ENCODE measurements around the gene CA5B. TPM values are rescaled to one million over a fixed set of nuclear protein-coding genes. Genes with fewer than 3 reads are reported as not detected.
A peak's percentile ranks its signal among the peaks of the same experiment; 100 is the strongest.
"Not testable (repeated sequence)": the region's sequence is repeated elsewhere in the genome, so short reads cannot be mapped to it uniquely, and the experiment has no call there.

CA5B gene
- polyA plus RNA-seq (ENCODE audit: insufficient read length in 3 of 3) = 10 to 100 TPM in 1 of 3 donors, 1 to 10 TPM in 2; 6.6 to 12.3 (median 8.3) TPM
- long read RNA-seq, donor 1 = 0 reads
- long read RNA-seq, donor 2 = 0 reads
- long read RNA-seq, donor 3, full-length matches to known transcripts = 1 of 1 reads
- long read RNA-seq, donor 3, partial matches to known transcripts = 0 of 1 reads
- long read RNA-seq, donor 3, other reads (novel, unspliced or antisense) = 0 of 1 reads
- long read RNA-seq, donor 4, partial matches to known transcripts = 0 of 1 reads
- long read RNA-seq, donor 4, other reads (novel, unspliced or antisense) = 0 of 1 reads
- long read RNA-seq, donor 5 = 0 reads
- long read RNA-seq, donor 6 = 0 reads
- long read RNA-seq, donor 7 = 0 reads
- long read RNA-seq, donor 8, full-length matches to known transcripts = 1 of 1 reads
- long read RNA-seq, donor 8, partial matches to known transcripts = 0 of 1 reads
- long read RNA-seq, donor 8, other reads (novel, unspliced or antisense) = 0 of 1 reads
- long read RNA-seq, donor 9 = 0 reads
- long read RNA-seq, donor 10, full-length matches to known transcripts = 1 of 1 reads
- long read RNA-seq, donor 10, partial matches to known transcripts = 0 of 1 reads
- long read RNA-seq, donor 10, other reads (novel, unspliced or antisense) = 0 of 1 reads
- long read RNA-seq, donor 11 = 0 reads
- long read RNA-seq, donor 12 = 0 reads
- long read RNA-seq, donor 13 = 0 reads
- long read RNA-seq, donor 14 = 0 reads
- long read RNA-seq, donor 15, full-length matches to known transcripts = 1 of 1 reads
- long read RNA-seq, donor 15, partial matches to known transcripts = 0 of 1 reads
- long read RNA-seq, donor 15, other reads (novel, unspliced or antisense) = 0 of 1 reads
- long read RNA-seq, donor 16, full-length matches to known transcripts = 3 of 3 reads
- long read RNA-seq, donor 16, partial matches to known transcripts = 0 of 3 reads
- long read RNA-seq, donor 16, other reads (novel, unspliced or antisense) = 0 of 3 reads

GRCh38 chrX:15737959-15738902, at the start of gene CA5B:
CA5B (plus strand) TSS chrX:15738270; CDS start chrX:15750024, 11,754 bp downstream.
- peak in 10 of 11 donors; percentile 54 to 77 (median 69) for DNase-seq (ENCODE audit: extremely low read depth in 1 of 11, low read depth in 9 of 11, low spot score in 4 of 11)

- DNase-seq (ENCODE audit: extremely low read depth in 1 of 11, low read depth in 9 of 11, low spot score in 4 of 11) = no peak
Observed at GRCh38 chrX:15694941-15695451, 43.1 kb upstream of the CA5B start.

- no peak for DNase-seq (ENCODE audit: extremely low read depth in 1 of 11, low read depth in 9 of 11, low spot score in 4 of 11)
Observed at GRCh38 chrX:15696516-15696915, 41.6 kb upstream of the CA5B start.

GRCh38 chrX:15702488-15703371, 35.3 kb upstream of the CA5B start:
- DNase-seq (ENCODE audit: extremely low read depth in 1 of 11, low read depth in 9 of 11, low spot score in 4 of 11) = no peak

- DNase-seq (ENCODE audit: extremely low read depth in 1 of 11, low read depth in 9 of 11, low spot score in 4 of 11) = not testable (repeated sequence)
Observed at GRCh38 chrX:15703809-15704208, 34.3 kb upstream of the CA5B start.

- not testable (repeated sequence) for DNase-seq (ENCODE audit: extremely low read depth in 1 of 11, low read depth in 9 of 11, low spot score in 4 of 11)
Observed at GRCh38 chrX:15704273-15704672, 33.8 kb upstream of the CA5B start.

- no peak for DNase-seq (ENCODE audit: extremely low read depth in 1 of 11, low read depth in 9 of 11, low spot score in 4 of 11)
Observed at GRCh38 chrX:15714529-15714928, 23.5 kb upstream of the CA5B start.

GRCh38 chrX:15718283-15718970, 19.6 kb upstream of the CA5B start:
- DNase-seq (ENCODE audit: extremely low read depth in 1 of 11, low read depth in 9 of 11, low spot score in 4 of 11) = peak in 1 of 11 donors; percentile 8

- no peak for DNase-seq (ENCODE audit: extremely low read depth in 1 of 11, low read depth in 9 of 11, low spot score in 4 of 11)
Observed at GRCh38 chrX:15719324-15719968, 18.6 kb upstream of the CA5B start.

GRCh38 chrX:15721911-15722310, 16.2 kb upstream of the CA5B start:
- no peak for DNase-seq (ENCODE audit: extremely low read depth in 1 of 11, low read depth in 9 of 11, low spot score in 4 of 11)

- DNase-seq (ENCODE audit: extremely low read depth in 1 of 11, low read depth in 9 of 11, low spot score in 4 of 11) = no peak
Observed at GRCh38 chrX:15723887-15724517, 14.1 kb upstream of the CA5B start.

- no peak for DNase-seq (ENCODE audit: extremely low read depth in 1 of 11, low read depth in 9 of 11, low spot score in 4 of 11)
Observed at GRCh38 chrX:15724911-15725310, 13.2 kb upstream of the CA5B start.

GRCh38 chrX:15731368-15731767, 6.7 kb upstream of the CA5B start:
- DNase-seq (ENCODE audit: extremely low read depth in 1 of 11, low read depth in 9 of 11, low spot score in 4 of 11) = not testable (repeated sequence)

- no peak for DNase-seq (ENCODE audit: extremely low read depth in 1 of 11, low read depth in 9 of 11, low spot score in 4 of 11)
Observed at GRCh38 chrX:15737190-15737958, 696 bp upstream of the CA5B start.

- no peak for DNase-seq (ENCODE audit: extremely low read depth in 1 of 11, low read depth in 9 of 11, low spot score in 4 of 11)
Observed at GRCh38 chrX:15739886-15740285, 1.8 kb downstream of the CA5B start.
